BE2C (cell line): ENCODE results near the gene BICDL2.

ENCODE experiments used
- DNase-seq: peaks from one replicate; pipeline ENCODE4 v3.0.0-alpha.2; 2020
- H3K27me3 ChIP-seq: fragments of 250-450 bp; sonication (Bioruptor Pico); 2 replicates; pipeline ENCODE4 v1.5.1; 2020; ENCODE audit warnings: mild to moderate bottlenecking
- H3K36me3 ChIP-seq: fragments of 250-450 bp; sonication (Bioruptor Pico); 2 replicates; pipeline ENCODE4 v1.5.1; 2020; ENCODE audit warnings: mild to moderate bottlenecking
- H3K4me1 ChIP-seq: fragments of 250-450 bp; sonication (Bioruptor Pico); 2 replicates; pipeline ENCODE4 v1.5.1; 2020
- H3K4me3 ChIP-seq: 2 replicates; pipeline ENCODE4 v1.5.1; 2011; ENCODE audit warnings: low read depth, low read length
- H3K9me3 ChIP-seq: fragments of 250-450 bp; sonication (Bioruptor Pico); 2 replicates; pipeline ENCODE4 v1.5.1; 2020
- TF ChIP-seq, protein P1 (sequence below): IDR thresholded peaks from 2 replicates; pipeline ENCODE4 v1.5.1; 2012; ENCODE audit warnings: mild to moderate bottlenecking, low read depth, low read length

The BICDL2 gene

DNA sequence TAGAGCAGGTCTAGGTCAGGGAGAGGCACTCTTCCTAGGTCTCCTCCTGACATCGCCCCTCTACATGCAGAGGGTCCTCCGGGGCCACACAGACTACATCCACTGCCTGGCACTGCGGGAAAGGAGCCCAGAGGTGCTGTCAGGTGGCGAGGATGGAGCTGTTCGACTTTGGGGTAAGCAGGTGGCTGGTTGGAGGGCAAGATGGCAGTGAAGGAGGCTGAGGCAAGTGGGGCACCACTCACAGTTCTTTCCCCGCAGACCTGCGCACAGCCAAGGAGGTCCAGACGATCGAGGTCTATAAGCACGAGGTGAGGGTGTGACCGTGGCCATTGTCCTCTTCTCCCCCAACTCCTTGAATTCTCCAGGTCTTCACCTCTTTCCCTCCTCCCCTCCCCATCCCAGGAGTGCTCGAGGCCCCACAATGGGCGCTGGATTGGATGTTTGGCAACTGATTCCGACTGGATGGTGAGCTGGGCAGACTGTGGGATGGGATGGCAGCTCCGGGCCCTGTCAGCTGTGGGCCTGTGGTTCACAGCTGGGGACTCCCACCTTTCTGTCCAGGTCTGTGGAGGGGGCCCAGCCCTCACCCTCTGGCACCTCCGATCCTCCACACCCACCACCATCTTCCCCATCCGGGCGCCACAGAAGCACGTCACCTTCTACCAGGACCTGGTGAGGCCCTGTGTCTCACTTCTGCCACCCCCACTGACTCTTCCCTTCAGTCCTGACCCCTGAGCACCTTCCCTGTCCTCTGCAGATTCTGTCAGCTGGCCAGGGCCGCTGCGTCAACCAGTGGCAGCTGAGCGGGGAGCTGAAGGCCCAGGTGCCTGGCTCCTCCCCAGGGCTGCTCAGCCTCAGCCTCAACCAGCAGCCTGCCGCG lies 9.9 kb downstream of the BICDL2 start:
- Histone ChIP-seq H3K4me1 (peaks cover 23% of the 10 kb centered on the region), H3K9me3 (no peaks in the 10 kb centered on the region), H3K36me3 (peaks cover 19% of the 10 kb centered on the region), H3K4me3 (no peak overlapping the region), H3K27me3 (peaks cover 36% of the 10 kb centered on the region)
- TF ChIP-seq, protein P1, sequence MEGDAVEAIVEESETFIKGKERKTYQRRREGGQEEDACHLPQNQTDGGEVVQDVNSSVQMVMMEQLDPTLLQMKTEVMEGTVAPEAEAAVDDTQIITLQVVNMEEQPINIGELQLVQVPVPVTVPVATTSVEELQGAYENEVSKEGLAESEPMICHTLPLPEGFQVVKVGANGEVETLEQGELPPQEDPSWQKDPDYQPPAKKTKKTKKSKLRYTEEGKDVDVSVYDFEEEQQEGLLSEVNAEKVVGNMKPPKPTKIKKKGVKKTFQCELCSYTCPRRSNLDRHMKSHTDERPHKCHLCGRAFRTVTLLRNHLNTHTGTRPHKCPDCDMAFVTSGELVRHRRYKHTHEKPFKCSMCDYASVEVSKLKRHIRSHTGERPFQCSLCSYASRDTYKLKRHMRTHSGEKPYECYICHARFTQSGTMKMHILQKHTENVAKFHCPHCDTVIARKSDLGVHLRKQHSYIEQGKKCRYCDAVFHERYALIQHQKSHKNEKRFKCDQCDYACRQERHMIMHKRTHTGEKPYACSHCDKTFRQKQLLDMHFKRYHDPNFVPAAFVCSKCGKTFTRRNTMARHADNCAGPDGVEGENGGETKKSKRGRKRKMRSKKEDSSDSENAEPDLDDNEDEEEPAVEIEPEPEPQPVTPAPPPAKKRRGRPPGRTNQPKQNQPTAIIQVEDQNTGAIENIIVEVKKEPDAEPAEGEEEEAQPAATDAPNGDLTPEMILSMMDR, result no peak
- DNase-seq, result no peak

DNA sequence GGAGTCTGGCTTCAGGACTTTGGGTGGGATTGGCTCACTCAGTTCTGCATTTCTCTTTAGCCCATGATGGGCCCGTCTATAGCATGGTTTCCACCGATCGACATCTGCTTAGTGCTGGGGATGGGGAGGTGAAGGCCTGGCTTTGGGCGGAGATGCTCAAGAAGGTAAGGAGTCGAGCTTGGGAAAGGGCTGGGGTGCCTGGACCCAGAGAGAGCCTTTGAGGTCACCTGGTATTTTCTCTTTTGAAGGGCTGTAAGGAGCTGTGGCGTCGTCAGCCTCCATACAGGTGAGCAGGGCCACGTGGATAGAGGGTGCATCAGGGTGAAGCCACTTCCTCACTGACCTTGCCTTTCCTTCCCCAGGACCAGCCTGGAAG lies 10.8 kb downstream of the BICDL2 start:
- Histone ChIP-seq H3K36me3 (peaks cover 19% of the 10 kb centered on the region), H3K9me3 (no peaks in the 10 kb centered on the region), H3K4me3 (no peak overlapping the region), H3K27me3 (peaks cover 28% of the 10 kb centered on the region), H3K4me1 (peaks cover 26% of the 10 kb centered on the region)
- TF ChIP-seq, protein P1, result no peak
- no peak for DNase-seq

DNA sequence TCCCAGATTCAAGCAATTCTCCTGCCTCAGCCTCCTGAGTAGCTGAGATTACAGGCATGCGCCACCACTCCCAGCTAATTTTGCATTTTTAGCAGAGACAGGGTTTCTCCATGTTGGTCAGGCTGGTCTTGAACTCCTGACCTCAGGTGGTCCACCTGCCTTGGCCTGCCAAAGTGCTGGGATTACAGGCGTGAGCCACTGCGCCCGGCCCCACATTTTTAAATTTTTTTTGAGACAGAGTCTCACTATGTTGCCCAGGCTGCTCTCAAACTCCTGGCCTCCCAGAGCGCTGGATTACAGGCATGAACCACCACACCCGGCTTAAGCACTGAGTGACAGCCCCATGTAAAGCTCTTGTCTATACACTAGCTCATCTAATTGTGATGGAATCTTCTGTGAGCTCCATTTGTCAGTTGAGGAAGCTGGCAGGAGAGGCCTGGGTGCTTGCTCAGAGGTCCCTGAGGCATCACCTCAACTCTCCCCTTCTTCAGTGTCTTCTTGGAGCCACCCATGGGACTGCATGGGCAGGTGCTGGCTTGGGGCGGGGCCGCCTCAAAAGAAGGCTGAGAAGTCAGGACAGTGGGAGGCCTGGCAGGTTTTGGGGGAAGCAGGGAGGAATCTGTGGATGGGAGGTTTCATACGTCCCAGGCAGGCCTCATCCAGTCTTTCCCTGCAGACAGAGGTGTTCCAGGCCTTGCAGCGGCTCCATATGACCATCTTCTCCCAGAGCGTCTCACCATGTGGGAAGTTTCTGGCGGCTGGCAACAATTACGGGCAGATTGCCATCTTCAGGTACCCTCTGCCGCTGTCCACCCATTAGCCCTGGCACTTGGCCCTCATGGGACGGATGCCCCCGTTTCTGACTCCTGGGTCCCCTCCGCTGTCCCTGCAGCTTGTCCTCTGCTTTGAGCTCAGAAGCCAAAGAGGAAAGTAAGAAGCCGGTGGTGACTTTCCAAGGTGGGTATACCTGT lies 11.4 kb downstream of the BICDL2 start:
- Histone ChIP-seq H3K27me3 (peaks cover 21% of the 10 kb centered on the region), H3K9me3 (no peaks in the 10 kb centered on the region), H3K36me3 (peaks cover 19% of the 10 kb centered on the region), H3K4me3 (no peak overlapping the region), H3K4me1 (peaks cover 26% of the 10 kb centered on the region)
- TF ChIP-seq, protein P1, result no peak
- no peak for DNase-seq

DNA sequence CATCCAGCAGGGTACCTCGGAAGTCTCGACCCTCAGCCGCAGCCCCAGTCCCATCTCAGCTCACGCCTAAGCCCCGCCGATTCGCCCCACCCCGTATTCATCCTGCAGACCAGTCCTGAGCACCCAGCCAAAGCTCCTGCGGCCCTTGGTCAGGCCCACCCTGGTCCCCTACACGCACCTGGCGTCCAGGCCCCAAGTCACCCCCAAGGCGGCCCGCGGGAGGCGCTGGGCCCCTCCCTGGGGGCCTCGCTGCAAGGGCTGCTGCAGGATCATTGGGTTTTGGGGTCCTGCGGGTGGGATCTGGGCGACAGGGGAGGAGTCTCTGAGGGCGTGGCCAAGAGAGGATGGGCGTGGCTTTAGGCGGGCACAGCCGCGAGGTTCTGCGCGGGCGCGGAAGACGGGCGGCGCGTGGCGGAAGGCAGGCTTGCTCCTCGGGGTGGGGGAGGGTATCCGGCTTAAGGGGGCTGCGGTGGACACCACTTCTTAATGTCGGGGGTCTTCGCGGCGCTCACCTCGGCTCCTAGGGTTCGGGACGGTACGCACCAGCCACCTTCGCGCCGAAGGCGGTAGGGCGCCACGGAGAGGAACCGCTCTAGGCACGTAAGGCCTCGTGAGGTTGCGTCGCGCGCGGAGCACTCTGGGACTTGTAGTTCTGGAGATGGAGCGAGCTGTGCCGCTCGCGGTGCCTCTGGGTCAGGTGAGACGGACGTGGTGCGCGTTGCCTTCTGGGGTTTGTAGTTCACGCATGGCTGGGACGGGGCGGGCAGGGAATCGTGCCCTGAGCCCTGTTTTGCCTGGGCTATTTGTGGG lies 12.9 kb downstream of the BICDL2 start, which contains the start of the genes HCFC1R1 and THOC6:
Gene HCFC1R1 (minus strand): TSS at position 274 of the 810 bp plus-strand sequence. CDS start 1 bp downstream, at position 273.
Gene THOC6 (plus strand): TSS at position 367 of the 810 bp plus-strand sequence. CDS start 292 bp downstream, at position 659.
- Histone ChIP-seq H3K36me3 (peaks cover 19% of the 10 kb centered on the region), H3K4me3 (peak within 1 kb of the TSS; percentile 91)

DNA sequence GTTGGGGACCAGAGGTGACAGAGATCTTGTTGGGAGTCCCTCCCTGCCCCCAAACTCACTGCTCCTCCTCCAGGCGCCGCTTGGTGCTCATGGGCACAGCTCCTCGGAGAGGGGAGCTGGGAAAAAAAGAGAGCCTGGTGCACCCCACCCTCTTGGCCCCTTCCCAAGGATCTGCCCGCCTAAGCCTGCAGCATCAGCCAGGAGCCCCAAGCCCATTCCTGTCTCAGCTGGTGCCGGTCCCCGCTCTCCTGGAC lies 13.4 kb downstream of the BICDL2 start:
- Histone ChIP-seq H3K9me3 (no peaks in the 10 kb centered on the region), H3K27me3 (peaks cover 1% of the 10 kb centered on the region), H3K4me3 (peak overlapping the region; percentile 91), H3K36me3 (peaks cover 19% of the 10 kb centered on the region), H3K4me1 (peaks cover 24% of the 10 kb centered on the region)
- no peak for DNase-seq
- TF ChIP-seq, protein P1, result no peak

More for the DNA sequence above, 12.9 kb downstream of the BICDL2 start, which contains the start of the genes HCFC1R1 and THOC6:
- DNase-seq, result peak; percentile 98
- H3K27me3 ChIP-seq, result peaks cover 7% of the 10 kb centered on the region
- H3K9me3 ChIP-seq, result no peaks in the 10 kb centered on the region
- H3K4me1 ChIP-seq, result peaks cover 26% of the 10 kb centered on the region
- TF ChIP-seq, protein P1, result no peak
